GM18870 (cell line): ENCODE measurements around the gene SLC35G6.
"Not testable (repeated sequence)": the region's sequence is repeated elsewhere in the genome, so short reads cannot be mapped to it uniquely, and the experiment has no call there.

Source experiments
- ATAC-seq: cut with Tn5 transposase; IDR thresholded peaks from one replicate; pipeline ENCODE4 v1.9.1; 2021; ENCODE audit warnings: moderate library complexity; ENCODE audit not compliant: unreplicated experiment

SLC35G6 gene

DNA sequence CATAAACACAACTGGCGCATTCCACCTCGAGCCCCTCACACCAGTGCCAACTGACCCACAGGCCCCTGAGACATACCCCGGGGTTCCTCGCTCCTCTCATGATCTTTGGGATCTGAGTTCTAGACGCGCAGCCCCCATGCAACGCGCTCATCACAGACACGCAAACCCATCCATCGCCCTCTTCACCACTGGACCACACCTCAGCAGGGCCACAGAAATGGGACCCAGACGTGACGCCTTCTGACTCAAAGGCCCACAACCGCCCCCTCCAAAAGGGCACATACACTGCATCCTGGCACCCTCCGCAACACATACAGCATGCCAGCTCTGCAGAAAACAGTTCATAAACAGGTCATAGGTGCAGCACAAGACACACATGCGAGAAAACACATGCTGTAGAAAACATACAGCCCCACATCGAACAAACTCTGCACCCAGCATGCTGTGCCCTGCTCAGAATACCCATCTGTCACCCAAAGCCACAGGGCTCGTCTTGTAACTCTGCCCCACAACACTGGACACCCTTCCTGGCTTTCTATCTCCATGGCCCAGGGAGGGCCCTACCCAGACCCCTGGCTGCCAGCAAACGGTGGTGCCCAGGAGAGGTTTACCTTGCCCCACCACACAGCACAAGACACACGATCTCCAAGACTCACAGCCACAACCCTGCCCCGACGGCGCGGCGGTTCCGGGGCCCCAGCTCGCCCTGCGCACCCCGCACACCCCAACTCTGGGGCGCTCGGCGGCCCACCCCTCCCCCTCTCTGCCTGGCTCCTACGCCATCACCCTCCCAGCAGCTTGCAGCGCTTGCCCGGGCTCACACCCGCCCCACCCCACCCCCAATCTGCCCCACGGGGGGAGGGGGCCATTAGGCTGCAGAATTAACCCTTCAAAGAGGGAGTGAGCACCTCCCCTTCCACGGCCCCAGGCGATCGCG lies 2.7 kb upstream of the SLC35G6 start:
- ATAC-seq = no peak

DNA sequence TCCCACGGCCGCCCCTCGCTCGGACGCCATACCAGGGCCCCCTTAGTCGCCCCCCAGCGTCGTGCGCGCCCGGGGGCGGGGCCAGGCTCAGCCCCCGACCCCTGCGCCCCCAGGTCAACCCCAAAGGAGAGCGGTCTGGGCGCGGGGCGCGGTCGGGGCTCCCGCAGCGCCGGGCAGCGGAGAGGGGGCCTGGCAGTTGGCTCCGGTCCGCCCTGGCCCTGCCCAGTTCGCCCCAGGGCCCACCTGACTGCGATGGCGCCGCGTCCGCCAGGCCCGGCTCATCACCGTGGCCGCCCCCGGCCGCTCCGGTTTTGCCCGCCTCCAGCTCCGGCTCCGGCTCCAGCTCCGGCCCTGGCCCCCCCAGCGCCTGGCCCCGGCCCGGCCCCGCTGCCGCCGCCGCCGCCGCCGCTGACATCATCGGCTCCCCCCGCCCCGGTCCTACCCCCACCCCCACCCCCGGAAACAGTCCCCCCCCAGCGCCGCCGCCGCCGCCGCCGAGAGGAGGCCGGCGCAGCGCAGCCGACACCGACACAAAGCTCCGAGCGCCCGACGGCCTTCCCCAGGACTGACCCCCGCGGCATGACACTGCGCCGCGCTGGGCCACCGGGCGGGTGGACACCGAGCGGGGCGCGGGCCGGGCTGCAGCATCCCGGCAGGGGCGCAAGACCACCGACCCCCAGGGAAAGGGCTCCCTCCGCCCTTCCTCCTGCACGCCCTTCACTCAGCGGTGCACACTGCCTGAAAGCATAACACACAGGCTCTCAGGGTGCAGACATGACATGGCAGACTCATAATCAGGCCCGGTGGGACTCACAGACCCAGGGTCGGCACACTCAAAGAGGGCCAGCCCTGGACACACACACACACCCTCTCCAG lies 1.8 kb upstream of the SLC35G6 start, which contains the start of gene ZBTB4:
TSS of gene ZBTB4 (minus strand) at position 419 of the 876 bp plus-strand sequence. CDS start 12,830 bp downstream, outside the sequence.
- ATAC-seq = no peak

DNA sequence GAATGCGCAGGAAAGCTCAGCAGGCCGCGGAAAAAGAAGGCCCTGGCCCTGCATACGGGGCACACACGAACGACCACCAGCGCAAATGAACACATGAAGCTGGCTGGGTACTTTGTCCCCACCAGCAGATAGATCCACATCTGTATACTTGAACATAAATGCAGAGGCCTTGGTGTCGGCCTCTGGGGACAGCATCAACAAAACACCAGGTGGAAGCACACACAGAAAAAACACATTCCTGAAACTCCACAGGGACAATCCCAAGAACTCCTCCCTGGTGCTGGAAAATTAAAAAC lies 1.2 kb upstream of the SLC35G6 start:
- no peak for ATAC-seq

DNA sequence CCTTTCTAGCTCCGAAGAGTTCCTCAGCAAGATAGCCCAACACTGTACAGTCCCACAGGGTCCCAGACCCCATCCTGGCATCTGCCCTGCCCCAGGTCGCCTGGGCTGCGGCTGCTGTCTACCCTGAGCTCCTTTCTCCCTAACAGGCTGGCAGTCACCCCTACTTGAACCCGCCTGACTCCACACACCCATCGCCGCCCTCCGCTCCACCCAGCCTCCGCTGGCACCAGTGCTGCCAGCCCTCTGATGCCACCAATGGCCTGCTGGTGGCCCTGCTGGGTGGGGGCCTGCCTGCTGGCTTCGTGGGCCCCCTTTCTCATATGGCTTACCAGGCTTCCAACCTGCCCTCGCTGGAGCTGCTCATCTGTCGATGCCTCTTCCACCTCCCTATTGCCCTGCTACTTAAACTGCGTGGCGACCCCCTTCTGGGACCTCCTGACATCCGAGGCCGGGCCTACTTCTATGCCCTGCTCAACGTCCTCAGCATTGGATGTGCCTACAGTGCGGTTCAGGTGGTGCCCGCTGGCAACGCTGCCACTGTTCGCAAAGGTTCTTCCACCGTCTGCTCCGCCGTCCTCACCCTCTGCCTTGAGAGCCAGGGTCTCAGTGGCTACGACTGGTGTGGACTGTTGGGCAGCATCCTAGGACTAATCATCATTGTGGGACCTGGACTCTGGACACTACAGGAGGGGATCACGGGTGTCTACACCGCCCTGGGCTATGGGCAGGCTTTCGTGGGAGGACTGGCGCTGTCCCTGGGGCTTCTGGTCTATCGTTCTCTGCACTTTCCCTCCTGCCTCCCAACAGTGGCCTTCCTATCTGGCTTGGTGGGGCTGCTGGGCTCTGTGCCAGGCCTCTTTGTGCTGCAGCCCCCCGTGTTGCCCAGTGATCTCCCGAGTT lies 846 bp downstream of the SLC35G6 start:
- ATAC-seq = not testable (repeated sequence)

DNA sequence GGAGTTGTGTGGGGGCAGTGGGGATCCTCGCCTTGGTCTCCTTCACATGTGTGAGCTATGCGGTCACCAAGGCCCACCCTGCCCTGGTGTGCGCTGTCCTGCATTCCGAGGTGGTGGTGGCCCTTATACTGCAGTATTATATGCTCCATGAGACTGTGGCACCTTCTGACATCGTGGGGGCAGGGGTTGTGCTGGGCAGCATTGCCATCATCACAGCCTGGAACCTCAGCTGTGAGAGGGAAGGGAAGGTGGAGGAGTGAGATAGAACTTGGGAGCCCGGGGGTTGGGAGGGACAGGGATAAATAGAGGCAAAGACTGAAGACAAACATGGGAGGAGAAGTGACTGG lies 1.5 kb downstream of the SLC35G6 start:
- not testable (repeated sequence) for ATAC-seq

DNA sequence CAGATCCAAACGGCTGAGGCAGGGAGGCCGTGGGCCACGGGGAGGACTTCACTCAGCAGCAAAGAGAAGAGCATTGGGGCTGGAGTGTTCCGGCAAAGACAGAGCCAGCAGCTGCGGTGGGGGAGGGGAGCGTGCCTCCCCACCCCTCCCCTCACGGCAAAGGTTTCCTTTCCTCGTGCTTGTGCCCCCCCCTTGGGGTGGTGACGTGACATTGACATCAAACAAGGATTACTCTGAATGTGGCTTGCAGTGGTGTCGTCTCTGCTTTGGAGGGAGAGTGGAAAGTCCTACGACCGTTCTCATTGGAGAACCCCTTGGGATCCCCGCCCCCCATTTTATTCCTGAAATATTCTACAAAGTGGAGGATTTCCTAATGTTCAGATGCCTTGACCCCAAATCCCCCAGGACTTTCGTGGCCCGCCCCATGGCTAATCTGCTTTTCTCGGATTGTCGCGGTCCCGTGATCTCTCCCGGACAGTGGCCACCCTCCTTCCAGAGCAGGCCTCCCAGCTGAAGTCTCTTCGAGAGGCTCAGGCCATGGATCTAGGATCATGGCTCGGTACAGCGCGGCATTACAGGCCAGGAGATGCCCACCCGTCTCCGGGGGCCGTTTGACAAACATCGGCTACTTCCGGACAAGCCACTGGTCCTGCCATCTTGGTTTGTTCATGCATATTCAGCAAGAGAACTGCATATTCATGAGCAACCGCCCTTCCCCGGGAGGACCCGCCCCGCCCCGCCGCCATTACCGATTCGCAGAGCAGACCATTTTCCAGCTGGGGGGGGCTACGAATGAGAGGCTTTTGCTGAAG lies 2.2 kb downstream of the SLC35G6 start:
- ATAC-seq = peak; percentile 26

DNA sequence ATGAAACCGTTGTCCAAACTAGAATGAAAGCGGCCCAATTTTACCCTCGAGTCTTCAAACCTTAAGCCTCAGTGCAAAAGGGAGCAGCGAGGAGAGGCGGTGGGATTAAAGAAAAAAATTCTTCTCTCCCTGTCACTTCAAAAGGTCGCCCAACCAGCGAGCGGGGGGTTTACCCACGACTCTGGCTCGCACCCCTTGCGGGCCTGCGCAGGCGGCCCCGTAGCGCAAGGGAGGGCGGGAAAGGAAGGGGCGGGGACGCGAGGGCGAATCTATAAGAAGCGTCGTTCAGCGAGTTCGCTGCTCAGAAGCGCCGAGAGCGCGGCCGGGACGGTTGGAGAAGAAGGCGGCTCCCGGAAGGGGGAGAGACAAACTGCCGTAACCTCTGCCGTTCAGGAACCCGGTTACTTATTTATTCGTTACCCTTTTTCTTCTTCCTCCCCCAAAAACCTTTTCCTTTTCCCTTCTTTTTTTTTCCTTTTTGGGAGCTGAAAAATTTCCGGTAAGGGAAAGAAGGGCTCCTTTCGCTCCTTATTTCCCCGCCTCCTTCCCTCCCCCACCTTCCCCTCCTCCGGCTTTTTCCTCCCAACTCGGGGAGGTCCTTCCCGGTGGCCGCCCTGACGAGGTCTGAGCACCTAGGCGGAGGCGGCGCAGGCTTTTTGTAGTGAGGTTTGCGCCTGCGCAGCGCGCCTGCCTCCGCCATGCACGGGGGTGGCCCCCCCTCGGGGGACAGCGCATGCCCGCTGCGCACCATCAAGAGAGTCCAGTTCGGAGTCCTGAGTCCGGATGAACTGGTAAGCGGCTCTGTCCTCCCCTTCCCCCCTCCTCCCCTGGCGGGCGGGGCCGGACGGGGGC lies 3.0 kb downstream of the SLC35G6 start, which contains the start of gene POLR2A:
TSS of gene POLR2A (plus strand) at position 300 of the 852 bp plus-strand sequence.
- ATAC-seq = peak; percentile 71

DNA sequence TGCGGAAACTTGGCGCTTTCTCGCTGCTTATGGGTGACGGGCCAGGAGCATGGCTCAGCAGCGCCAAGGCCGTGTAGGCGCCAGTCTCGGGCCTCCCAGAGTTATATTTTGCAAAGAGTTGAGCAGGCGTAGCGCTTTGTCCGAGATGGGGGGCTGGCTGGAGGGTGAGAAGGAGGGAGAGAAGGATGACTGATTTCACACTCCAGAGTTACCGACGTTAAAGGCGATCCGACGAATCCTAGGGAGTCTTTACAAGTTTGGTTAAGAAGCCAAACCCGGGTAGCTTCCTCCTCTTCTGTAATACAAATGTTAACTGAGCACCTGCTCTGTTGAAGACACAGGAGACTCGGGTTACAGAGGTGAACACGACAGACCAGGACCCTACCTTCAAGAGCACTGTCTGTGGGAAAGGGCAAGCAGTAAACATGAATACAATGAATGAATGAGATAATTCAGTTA lies 3.7 kb downstream of the SLC35G6 start:
- peak; percentile 0 for ATAC-seq

DNA sequence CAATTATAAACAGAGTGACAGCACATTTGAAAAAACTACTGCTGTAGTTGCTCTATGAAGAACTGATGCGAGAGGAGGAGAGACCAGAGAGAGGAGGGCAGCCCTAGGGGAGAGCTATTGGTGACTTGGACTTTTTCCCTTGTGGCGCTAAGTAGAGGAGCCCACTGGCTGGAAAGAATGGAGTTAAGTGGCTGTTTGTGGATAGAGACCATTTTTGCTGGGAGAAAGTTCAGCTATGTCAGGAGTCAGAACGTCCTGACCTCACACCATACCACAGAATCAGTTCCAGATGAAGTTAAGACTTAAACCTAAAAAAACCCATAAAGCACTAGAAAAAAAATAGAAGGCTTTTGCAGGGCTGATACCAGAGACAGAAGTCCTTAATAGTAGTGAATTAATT lies 4.9 kb downstream of the SLC35G6 start:
- ATAC-seq = no peak

DNA sequence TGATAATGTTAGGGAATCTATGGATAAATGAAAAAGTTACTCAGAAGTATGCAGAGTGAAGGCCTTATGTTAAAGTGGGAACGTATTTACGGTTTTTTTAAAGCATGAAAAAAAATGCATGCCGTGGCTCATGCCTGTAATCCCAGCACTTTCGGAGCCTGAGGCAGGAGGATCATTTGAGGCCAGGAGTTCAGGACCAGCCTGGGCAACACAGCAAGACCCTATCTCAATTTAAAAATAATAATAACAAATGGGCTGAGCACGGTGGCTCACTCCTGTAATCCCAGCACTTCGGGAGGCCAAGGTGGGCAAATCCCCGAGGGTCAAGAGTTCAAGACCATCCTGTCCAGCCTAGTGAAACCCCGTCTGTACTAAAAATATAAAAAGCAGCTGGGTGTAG lies 8.9 kb downstream of the SLC35G6 start:
- ATAC-seq = no peak

DNA sequence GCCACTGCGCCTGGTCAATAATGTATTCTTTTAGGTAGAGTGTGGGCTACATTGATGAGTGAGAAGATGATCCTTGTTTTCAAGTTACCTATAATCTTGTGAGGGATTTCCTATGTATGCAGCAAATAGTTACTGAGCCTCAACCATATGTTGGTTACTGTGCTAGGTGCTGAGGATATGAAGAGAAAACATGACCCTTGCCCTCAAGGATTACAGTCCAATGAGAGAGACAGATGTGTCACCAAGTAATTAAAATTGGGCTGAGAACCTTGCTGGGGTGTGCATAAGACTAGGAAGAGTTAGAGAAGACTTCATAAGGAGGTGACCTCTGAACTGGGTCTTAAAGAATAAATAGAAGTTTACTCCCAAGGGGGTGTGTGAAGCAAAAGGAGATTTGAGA lies 10.3 kb downstream of the SLC35G6 start:
- no peak for ATAC-seq

DNA sequence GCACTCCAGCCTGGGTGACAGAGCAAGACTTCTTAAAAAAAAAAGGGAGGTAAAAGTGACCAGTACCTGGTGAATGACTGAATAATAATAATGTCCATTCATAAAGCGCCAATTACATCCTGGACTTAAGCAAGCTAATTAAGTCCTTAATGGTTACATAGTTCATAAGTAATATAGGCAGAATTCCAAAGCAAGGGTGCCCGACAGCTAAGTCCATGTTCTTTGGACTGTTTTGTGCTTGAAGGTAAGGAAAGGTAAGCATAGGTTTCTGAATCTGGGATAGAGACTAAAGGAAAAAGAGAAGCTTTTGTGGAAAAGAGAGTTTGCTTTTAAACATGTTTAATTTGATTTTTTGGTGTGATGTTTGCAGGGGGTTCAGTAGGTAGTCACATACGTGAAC lies 12.7 kb downstream of the SLC35G6 start:
- no peak for ATAC-seq

DNA sequence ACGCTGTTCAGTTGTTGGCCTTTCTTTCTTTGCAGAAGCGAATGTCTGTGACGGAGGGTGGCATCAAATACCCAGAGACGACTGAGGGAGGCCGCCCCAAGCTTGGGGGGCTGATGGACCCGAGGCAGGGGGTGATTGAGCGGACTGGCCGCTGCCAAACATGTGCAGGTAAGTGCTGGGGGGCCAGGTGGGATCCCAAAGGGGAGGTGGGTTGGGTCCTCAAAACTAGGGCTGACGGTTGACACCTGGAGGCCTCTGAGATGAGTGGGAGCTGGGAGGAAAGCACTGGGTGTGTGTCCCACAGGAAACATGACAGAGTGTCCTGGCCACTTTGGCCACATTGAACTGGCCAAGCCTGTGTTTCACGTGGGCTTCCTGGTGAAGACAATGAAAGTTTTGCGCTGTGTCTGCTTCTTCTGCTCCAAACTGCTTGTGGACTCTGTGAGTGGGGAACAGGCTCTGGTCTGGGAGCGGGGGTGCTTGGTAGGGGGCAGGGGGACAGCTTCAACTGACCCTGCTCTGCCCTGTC lies 14.7 kb downstream of the SLC35G6 start:
- no peak for ATAC-seq

DNA sequence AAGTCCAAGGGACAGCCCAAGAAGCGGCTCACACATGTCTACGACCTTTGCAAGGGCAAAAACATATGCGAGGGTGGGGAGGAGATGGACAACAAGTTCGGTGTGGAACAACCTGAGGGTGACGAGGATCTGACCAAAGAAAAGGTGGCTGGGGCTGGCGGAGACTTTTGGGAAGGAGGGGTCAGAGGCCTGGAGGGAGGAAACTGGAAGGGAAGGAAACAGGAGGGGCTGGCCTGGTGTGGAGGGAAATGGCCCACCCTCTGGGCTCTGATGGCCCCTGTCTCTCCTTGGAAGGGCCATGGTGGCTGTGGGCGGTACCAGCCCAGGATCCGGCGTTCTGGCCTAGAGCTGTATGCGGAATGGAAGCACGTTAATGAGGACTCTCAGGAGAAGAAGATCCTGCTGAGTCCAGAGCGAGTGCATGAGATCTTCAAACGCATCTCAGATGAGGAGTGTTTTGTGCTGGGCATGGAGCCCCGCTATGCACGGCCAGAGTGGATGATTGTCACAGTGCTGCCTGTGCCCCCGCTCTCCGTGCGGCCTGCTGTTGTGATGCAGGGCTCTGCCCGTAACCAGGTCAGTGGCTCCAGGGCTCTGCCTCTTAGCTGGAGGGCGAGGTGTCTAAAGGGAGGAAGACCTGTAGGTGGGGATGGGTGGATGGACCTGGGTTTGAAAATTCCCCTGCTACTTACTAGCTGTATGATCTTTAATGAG lies 15.4 kb downstream of the SLC35G6 start:
- no peak for ATAC-seq

DNA sequence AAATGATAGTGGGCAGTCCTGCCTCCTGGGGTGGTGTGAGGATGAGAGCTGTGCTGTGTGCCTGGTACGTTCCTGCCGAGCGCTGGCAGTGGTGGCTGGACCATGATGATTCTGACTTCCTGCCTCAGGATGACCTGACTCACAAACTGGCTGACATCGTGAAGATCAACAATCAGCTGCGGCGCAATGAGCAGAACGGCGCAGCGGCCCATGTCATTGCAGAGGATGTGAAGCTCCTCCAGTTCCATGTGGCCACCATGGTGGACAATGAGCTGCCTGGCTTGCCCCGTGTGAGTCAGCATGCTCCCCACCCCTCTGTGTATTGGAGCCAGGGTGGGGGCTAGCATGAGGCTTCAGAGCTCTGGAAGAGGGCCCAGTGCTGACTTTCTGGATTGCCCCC lies 16.0 kb downstream of the SLC35G6 start:
- no peak for ATAC-seq

DNA sequence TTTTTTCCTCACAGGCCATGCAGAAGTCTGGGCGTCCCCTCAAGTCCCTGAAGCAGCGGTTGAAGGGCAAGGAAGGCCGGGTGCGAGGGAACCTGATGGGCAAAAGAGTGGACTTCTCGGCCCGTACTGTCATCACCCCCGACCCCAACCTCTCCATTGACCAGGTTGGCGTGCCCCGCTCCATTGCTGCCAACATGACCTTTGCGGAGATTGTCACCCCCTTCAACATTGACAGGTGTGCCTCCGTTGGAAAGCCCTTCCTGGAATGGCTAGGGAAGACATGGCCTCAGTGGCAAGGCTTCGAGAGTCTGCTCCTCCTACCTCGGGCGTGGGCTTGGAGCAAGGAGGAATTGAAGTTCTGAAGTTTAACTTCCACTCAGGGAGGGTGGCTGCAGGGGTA lies 16.4 kb downstream of the SLC35G6 start:
- ATAC-seq = no peak

DNA sequence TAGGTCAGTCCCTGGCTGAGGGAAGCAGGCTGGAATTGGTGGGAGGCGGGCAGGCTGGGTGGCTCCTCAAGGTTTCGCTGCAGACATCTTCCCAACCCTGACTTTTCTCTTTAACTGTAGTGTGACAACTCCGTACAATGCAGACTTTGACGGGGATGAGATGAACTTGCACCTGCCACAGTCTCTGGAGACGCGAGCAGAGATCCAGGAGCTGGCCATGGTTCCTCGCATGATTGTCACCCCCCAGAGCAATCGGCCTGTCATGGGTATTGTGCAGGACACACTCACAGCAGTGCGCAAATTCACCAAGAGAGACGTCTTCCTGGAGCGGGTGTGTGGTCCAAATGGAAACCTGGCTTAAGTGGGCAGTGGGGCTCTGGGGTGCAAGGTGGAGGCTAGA lies 17.9 kb downstream of the SLC35G6 start:
- no peak for ATAC-seq

DNA sequence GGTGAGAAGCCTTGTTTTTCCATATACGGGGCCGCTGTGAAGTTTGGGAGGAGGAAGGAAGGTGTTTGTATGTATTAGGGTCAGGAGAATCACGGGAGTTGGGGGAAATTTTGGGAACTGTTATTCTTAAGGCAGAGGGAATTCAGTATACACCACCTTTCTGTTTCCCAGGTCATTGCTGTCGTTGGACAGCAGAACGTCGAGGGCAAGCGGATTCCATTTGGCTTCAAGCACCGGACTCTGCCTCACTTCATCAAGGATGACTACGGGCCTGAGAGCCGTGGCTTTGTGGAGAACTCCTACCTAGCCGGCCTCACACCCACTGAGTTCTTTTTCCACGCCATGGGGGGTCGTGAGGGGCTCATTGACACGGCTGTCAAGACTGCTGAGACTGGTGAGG lies 20.5 kb downstream of the SLC35G6 start:
- no peak for ATAC-seq
